T-helper 9 cell (primary cell): Measurements from ENCODE around the gene MASP1.

Source experiments
- DNase-seq: peaks from one replicate; pipeline ENCODE4 v3.0.0-alpha.2; 2020

Gene MASP1

GRCh38 chr3:187293516-187294430 lies 2.2 kb upstream of the MASP1 start:
- no peak for DNase-seq

DNA sequence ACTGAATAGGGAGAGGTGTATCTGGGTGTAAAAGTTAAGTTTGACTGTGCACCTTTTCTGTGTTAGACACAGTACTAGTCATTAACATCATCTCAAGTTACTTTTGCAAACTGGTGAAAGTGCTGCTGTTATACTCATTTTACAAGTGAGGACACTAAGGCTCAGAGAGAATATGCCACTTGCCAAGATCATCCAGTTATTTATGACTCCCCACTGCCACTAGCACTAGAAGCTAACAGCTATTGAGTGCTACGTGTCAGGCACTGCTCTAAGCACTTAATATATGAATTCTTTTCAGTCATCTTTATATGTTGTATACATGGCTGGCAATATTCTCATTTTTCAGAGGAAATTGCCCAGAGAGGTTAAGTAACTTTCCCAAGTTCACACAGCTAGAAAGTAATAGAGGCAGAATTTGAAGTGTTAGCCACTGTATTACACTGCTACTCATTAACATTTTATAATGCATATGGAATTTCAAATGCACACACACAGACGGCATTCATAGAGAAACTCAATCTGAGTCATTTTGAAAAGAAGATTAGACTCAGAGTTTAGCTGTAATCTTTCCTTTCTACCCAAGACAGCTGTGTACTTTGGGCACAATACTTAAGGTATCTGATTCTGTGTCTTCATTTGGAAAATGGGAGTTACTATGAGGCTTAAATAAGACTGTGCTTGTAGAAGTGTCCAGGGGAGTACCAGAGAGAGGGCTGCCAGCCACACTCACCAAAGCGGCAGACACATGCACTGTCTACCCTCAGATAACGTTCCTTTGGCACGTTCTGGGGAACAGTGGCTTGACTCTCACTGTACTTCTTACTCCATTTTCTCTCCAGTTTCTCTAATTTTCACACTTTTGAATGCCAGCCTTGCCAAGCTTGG lies 1.3 kb upstream of the MASP1 start:
- no peak for DNase-seq

DNA sequence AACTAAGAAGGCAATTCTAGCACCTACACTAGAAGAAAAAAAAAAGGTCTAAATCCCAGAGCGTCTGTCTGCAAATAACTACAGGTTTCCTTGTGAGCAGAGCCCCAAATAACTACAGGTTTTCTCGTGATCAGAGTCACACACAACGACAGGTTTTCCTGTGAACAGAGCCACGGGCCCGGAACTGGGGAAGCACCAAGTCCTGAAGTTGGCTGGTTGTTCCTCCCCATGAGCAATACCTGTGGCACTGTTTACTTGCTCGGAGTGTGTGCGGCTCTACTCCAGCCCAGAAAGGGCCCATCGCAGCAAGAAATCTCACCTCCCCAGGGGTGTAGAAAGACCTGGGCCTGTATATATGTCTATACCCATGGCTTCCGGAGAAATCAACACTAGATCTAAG lies 644 bp upstream of the MASP1 start:
- DNase-seq = no peak

- DNase-seq = no peak
These were observed 481 bp downstream of the MASP1 start for GRCh38 chr3:187291001-187291511.

- no peak for DNase-seq
These were observed 1.0 kb downstream of the MASP1 start for GRCh38 chr3:187290503-187290902.

- no peak for DNase-seq
These were observed 2.5 kb downstream of the MASP1 start for GRCh38 chr3:187288855-187289605.

GRCh38 chr3:187288131-187288854 lies 3.2 kb downstream of the MASP1 start:
- DNase-seq = no peak

- DNase-seq = no peak
These were observed 4.3 kb downstream of the MASP1 start for GRCh38 chr3:187287256-187287655.

DNA sequence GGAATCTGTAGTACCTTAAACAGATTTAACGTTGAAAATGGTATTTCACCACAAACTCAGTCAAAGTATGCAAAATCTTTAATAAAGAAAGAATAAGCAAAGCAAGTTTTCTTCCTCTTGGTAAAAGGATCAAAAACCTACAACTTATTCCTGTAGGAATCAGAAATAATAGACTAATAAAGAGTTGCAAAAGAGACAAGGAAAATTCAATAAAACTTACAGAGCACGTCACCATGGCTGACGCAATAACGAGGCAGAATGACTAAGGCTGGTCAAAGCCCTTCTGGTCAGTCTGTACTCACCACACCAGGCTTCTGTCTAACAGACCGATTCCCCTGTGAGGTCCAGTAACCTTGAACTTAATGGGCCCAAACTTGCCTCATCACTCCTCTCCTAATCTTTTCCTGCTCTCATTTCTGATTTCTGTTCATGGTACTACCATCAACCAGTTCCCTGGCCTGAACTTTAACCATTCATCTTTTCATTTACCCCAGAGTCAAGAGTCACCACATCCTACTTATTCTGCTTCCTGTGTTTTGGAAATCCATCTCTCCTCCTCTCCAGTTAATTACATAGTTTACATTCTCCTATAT lies 5.0 kb downstream of the MASP1 start:
- no peak for DNase-seq

GRCh38 chr3:187281191-187281714 lies 10.3 kb downstream of the MASP1 start:
- no peak for DNase-seq

GRCh38 chr3:187280644-187281043 lies 10.9 kb downstream of the MASP1 start:
- DNase-seq = no peak

GRCh38 chr3:187277129-187277462 lies 14.4 kb downstream of the MASP1 start:
- DNase-seq = no peak

DNA sequence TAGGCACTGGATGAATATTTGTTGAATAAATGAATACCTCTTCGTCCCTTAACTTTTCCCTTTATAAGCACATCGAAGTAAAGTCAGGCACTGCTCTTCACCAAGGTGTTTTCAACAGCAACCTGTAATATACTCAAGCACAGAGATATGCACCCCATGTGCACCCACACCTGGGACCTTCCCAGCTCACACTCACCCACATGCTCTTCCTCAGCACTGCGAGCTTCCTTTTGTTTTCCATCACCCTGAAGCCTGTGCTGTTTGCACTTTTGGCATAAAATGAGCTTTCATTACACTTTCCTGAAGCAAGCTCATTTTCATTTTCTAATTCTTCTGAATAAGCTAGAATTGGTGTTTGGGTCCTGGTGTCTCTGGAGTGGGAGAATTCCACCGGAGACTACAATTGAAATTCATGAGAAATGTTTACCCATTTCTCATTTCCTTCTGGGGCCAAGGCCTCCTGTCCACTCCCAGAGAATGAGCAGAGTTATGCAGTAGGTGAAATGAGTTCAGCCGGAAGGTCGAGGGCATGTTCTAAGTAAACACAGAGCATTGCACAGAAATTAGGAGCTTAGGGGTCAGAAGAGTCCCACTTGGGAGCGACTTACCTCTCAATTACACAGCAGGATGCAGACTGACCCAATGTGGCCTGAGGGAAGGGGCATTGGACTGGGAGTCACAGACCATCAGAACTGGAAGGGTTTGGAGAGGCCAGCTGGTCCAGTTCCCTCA lies 15.0 kb downstream of the MASP1 start:
- no peak for DNase-seq

GRCh38 chr3:187274977-187275338 lies 16.6 kb downstream of the MASP1 start:
- DNase-seq = no peak

- no peak for DNase-seq
These were observed 17.1 kb downstream of the MASP1 start for GRCh38 chr3:187274315-187274976.

DNA sequence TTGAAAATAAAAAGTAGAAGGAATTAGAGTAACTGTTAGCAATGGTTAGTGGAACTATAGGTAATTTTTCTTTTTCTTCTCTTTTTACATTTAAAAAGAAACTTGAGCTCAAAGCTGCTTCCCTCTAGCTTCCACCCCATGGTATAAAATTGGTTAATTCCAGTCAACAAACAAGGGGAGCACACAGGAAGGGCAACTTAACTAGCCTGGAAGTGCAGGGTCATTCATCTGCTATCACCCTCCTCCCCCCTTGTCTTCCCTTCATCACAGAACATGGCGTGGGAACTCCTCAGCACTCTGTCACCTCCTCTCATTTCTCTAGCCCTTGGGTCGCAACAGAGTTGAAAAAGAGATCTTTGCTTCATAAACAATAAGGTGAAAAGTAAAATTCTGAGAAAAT lies 20.0 kb downstream of the MASP1 start:
- DNase-seq = no peak

DNA sequence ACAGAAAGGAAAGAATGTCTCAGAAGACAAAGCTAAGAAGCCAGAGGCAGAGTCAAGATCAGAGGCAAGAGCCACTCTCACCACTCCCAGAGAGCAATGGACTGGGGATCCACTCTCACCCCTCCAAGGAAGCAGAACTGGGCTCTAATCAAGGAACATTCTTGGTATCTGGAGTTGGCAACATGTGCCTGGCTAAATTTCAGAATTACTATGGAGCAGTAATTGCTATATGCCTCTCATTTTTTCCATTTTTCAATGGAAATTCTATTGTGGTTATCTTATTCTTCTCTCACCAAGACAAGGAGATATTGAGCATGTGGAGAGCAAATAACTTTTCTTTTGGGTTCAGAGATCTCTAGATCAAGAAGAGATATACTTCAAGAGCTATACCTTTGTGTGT lies 22.1 kb downstream of the MASP1 start:
- DNase-seq = no peak

- no peak for DNase-seq
These were observed 24.2 kb downstream of the MASP1 start for GRCh38 chr3:187267306-187267705.

- DNase-seq = no peak
These were observed 24.8 kb downstream of the MASP1 start for GRCh38 chr3:187266691-187267090.

DNA sequence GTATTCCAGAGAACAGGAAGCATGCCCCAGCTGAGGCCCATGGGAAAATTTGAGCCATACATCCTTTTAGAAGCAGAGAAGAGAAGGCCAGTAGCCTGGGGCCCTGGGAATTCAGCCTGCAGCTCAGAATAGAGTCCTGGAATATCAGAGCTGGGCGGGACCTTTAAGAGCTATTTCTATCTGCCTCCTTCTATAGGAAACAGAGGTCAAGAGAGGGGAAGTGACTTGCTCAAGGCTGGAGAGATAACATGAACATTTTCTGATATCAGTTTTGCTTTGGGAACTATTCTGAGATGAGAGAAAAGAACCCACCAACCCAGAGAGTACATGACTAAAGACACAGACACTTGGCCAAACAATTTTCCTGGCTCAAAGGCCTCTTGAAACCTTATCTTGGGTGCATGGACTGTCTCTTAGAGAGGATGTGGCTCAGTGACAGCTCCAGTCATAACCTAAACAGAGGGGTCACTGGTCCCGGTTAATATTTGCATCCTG lies 26.0 kb downstream of the MASP1 start:
- DNase-seq = no peak
